Naive thymus-derived CD4-positive, alpha-beta T cell (primary cell): ENCODE data around the gene FGFBP1. TPM values are rescaled to one million over a fixed set of nuclear protein-coding genes. Genes with fewer than 3 reads are reported as not detected.

Experiments used
- ATAC-seq: fragments of 150-1000 bp; cut with Tn5 transposase; 2 replicates; pipeline ENCODE4 v1.10.0; 2021; ENCODE audit warnings: mild to moderate bottlenecking, moderate library complexity
- CTCF ChIA-PET: fragments of 350-600 bp; sonication (Branson Sonifier 250); formaldehyde crosslinking; loops from one replicate; lab custom pipeline; 2021; ENCODE audit warnings: antibody characterized with exemption; lab: Charles Lee
- POLR2A ChIA-PET: fragments of 350-600 bp; sonication (Branson Sonifier 250); formaldehyde crosslinking; loops from one replicate; lab custom pipeline; 2021; ENCODE audit warnings: antibody characterized with exemption, inconsistent platforms; lab: Charles Lee
- DNase-seq, 9 donors: peaks; one replicate each; pipeline versions ENCODE4 v3.0.0 to v3.0.0-alpha.2; 2020 to 2022; ENCODE audit warnings: mixed read lengths in 1 of 9
- H3K27ac ChIP-seq: one replicate; pipeline ENCODE4 v1.7.0; 2013; ENCODE audit warnings: mild to moderate bottlenecking, low read depth, low read length, moderate library complexity
- H3K27me3 ChIP-seq, 2 donors: one replicate each; pipeline ENCODE4 v1.7.0; 2013; ENCODE audit warnings: low read length in 2 of 2, mild to moderate bottlenecking in 2 of 2, moderate library complexity in 2 of 2; ENCODE audit not compliant: control insufficient read depth in 2 of 2, insufficient read depth in 2 of 2
- H3K36me3 ChIP-seq, 3 experiments: 1 replicate in 2 of 3; 2 replicates in 1 of 3; pipeline ENCODE4 v1.7.0; 2013; ENCODE audit warnings: low read length in 3 of 3, mild to moderate bottlenecking in 3 of 3, moderate library complexity in 1 of 3; ENCODE audit not compliant: insufficient read depth in 3 of 3, control insufficient read depth in 2 of 3
- H3K4me1 ChIP-seq, 2 donors: one replicate each; pipeline ENCODE4 v1.7.0; 2013; ENCODE audit warnings: low read length in 2 of 2, mild to moderate bottlenecking in 2 of 2, moderate library complexity in 1 of 2; ENCODE audit not compliant: control insufficient read depth in 2 of 2, insufficient read depth in 2 of 2
- H3K4me3 ChIP-seq: 2 replicates; pipeline ENCODE4 v1.7.0; 2013; ENCODE audit warnings: mild to moderate bottlenecking, low read length
- H3K9me3 ChIP-seq, 3 experiments: 1 replicate in 2 of 3; 2 replicates in 1 of 3; pipeline ENCODE4 v1.7.0; 2013; ENCODE audit warnings: low read length in 3 of 3; ENCODE audit not compliant: control insufficient read depth in 2 of 3
- H3K27ac Mint-ChIP-seq, 9 donors: one replicate each; pipeline ENCODE4 v1.8.0; 2020 to 2022; ENCODE audit warnings: mixed read lengths in 9 of 9, mild to moderate bottlenecking in 8 of 9, moderate library complexity in 5 of 9, inconsistent platforms in 2 of 9
- H3K27me3 Mint-ChIP-seq, 5 donors: one replicate each; pipeline ENCODE4 v1.8.0; 2021 to 2022; ENCODE audit warnings: mixed read lengths in 5 of 5, mild to moderate bottlenecking in 1 of 5
- H3K36me3 Mint-ChIP-seq, 5 donors: one replicate each; pipeline ENCODE4 v1.8.0; 2020 to 2022; ENCODE audit warnings: mixed read lengths in 5 of 5, mild to moderate bottlenecking in 3 of 5, inconsistent platforms in 1 of 5
- H3K4me1 Mint-ChIP-seq, 7 donors: one replicate each; pipeline ENCODE4 v1.8.0; 2020 to 2022; ENCODE audit warnings: mixed read lengths in 7 of 7, mild to moderate bottlenecking in 3 of 7, inconsistent platforms in 1 of 7
- H3K4me3 Mint-ChIP-seq, 10 donors: one replicate each; pipeline ENCODE4 v1.8.0; 2020 to 2022; ENCODE audit warnings: mild to moderate bottlenecking in 10 of 10, mixed read lengths in 10 of 10, moderate library complexity in 6 of 10, inconsistent platforms in 2 of 10
- H3K9me3 Mint-ChIP-seq, 11 donors: one replicate each; pipeline ENCODE4 v1.8.0; 2020 to 2022; ENCODE audit warnings: mixed read lengths in 11 of 11, mild to moderate bottlenecking in 4 of 11, inconsistent platforms in 1 of 11, moderate library complexity in 1 of 11
- intact Hi-C, 2 donors: fragments of 100-400 bp; cut with micrococcal nuclease; formaldehyde crosslinking; loops; one replicate each; pipeline ENCODE4 v1.15.1; 2023
- polyA plus RNA-seq, 2 donors: library from polyadenylated mRNA; unstranded; fragments of 300-500 nt; fragmentation: Illumina TruSeq; gene quantifications; one replicate each; pipeline ENCODE4 v1.2.3, GENCODE V29; 2021
- total RNA-seq, 6 experiments: library from RNA in 5 of 6; stranded (reverse) in 5 of 6; gene quantifications; 1 replicate in 5 of 6; 2 replicates in 1 of 6; pipeline ENCODE4 v1.2.3 and lab custom pipeline; 2021 to 2026

Gene FGFBP1
- total and polyA plus RNA-seq, 7 experiments from 2014 or later = not detected

GRCh38 chr4:15948826-15949225 lies 10.3 kb upstream of the FGFBP1 start:
- POLR2A ChIA-PET = no interaction called here
- Mint-ChIP-seq H3K27me3 (peaks cover 0 to 6% (median 0%) of the 10 kb centered on the region in 5 donors), H3K4me1 (peaks cover 0 to 2% (median 0%) of the 10 kb centered on the region in 7 donors), H3K4me3 (no peak overlapping the region), H3K9me3 (peaks cover 0 to 4% (median 0%) of the 10 kb centered on the region in 11 donors), H3K36me3 (no peaks in the 10 kb centered on the region), H3K27ac (no peak overlapping the region)
- no peak for DNase-seq
- Histone ChIP-seq H3K27me3 (no peaks in the 10 kb centered on the region), H3K36me3 (no peaks in the 10 kb centered on the region), H3K4me3 (no peak overlapping the region), H3K27ac (no peak overlapping the region), H3K9me3 (peaks cover 0 to 2% (median 0%) of the 10 kb centered on the region in 3 experiments), H3K4me1 (no peaks in the 10 kb centered on the region)
- ATAC-seq = no peak
- intact Hi-C loops = no loop called here
- CTCF ChIA-PET = no interaction called here

GRCh38 chr4:15947684-15948083 lies 9.1 kb upstream of the FGFBP1 start:
- Mint-ChIP-seq H3K27ac (no peak overlapping the region), H3K4me1 (peaks cover 0 to 2% (median 0%) of the 10 kb centered on the region in 7 donors), H3K27me3 (peaks cover 0 to 8% (median 0%) of the 10 kb centered on the region in 5 donors), H3K4me3 (no peak overlapping the region), H3K36me3 (no peaks in the 10 kb centered on the region), H3K9me3 (no peaks in the 10 kb centered on the region)
- ChIA-PET CTCF (no interaction called here), POLR2A (no interaction called here)
- no peak overlapping the region for H3K27ac ChIP-seq
- no peak overlapping the region for H3K4me3 ChIP-seq
- H3K4me1 ChIP-seq = no peaks in the 10 kb centered on the region
- H3K27me3 ChIP-seq = no peaks in the 10 kb centered on the region
- no peaks in the 10 kb centered on the region for H3K9me3 ChIP-seq
- H3K36me3 ChIP-seq = no peaks in the 10 kb centered on the region
- intact Hi-C loops = no loop called here
- ATAC-seq (no peak), DNase-seq (no peak)

GRCh38 chr4:15945516-15945915 lies 7.0 kb upstream of the FGFBP1 start:
- ChIA-PET CTCF (no interaction called here), POLR2A (no interaction called here)
- intact Hi-C loops = no loop called here
- Histone ChIP-seq H3K27ac (no peak overlapping the region), H3K9me3 (no peaks in the 10 kb centered on the region), H3K4me1 (no peaks in the 10 kb centered on the region), H3K4me3 (no peak overlapping the region), H3K36me3 (no peaks in the 10 kb centered on the region), H3K27me3 (no peaks in the 10 kb centered on the region)
- Mint-ChIP-seq H3K36me3 (no peaks in the 10 kb centered on the region), H3K4me1 (peaks cover 0 to 2% (median 0%) of the 10 kb centered on the region in 7 donors), H3K9me3 (peaks cover 0 to under 1% (median 0%) of the 10 kb centered on the region in 11 donors), H3K4me3 (no peak overlapping the region), H3K27ac (no peak overlapping the region), H3K27me3 (peaks cover 0 to 6% (median 1%) of the 10 kb centered on the region in 5 donors)
- DNase-seq = no peak
- ATAC-seq = peak; percentile 64

- ChIA-PET CTCF (no interaction called here), POLR2A (no interaction called here)
- Mint-ChIP-seq H3K27ac (no peak overlapping the region), H3K9me3 (peaks cover 0 to 2% (median 0%) of the 10 kb centered on the region in 11 donors), H3K27me3 (peaks cover 0 to 10% (median 5%) of the 10 kb centered on the region in 5 donors), H3K4me1 (peaks cover 0 to 2% (median 0%) of the 10 kb centered on the region in 7 donors), H3K36me3 (no peaks in the 10 kb centered on the region), H3K4me3 (no peak overlapping the region)
- Histone ChIP-seq H3K27ac (no peak overlapping the region), H3K4me1 (no peaks in the 10 kb centered on the region), H3K4me3 (no peak overlapping the region), H3K9me3 (no peaks in the 10 kb centered on the region), H3K27me3 (no peaks in the 10 kb centered on the region), H3K36me3 (no peaks in the 10 kb centered on the region)
- DNase-seq (no peak), ATAC-seq (no peak)
- intact Hi-C loops = no loop called here
Observed at GRCh38 chr4:15944895-15945294, 6.4 kb upstream of the FGFBP1 start.

GRCh38 chr4:15942283-15942682 lies 3.7 kb upstream of the FGFBP1 start:
- Histone ChIP-seq H3K4me1 (no peaks in the 10 kb centered on the region), H3K36me3 (no peaks in the 10 kb centered on the region), H3K27me3 (no peaks in the 10 kb centered on the region), H3K4me3 (no peak overlapping the region), H3K27ac (no peak overlapping the region), H3K9me3 (no peaks in the 10 kb centered on the region)
- Mint-ChIP-seq H3K4me3 (no peak overlapping the region), H3K27me3 (peaks cover 0 to 12% (median 11%) of the 10 kb centered on the region in 5 donors), H3K36me3 (no peaks in the 10 kb centered on the region), H3K4me1 (peaks cover 0 to 2% (median 0%) of the 10 kb centered on the region in 7 donors), H3K27ac (no peak overlapping the region), H3K9me3 (peaks cover 0 to 2% (median 0%) of the 10 kb centered on the region in 11 donors)
- ChIA-PET CTCF (no interaction called here), POLR2A (no interaction called here)
- intact Hi-C loops = no loop called here
- no peak for DNase-seq
- no peak for ATAC-seq

GRCh38 chr4:15938182-15938581 lies 358 bp downstream of the FGFBP1 start:
- Mint-ChIP-seq H3K36me3 (no peaks in the 10 kb centered on the region), H3K4me3 (no peak overlapping the region), H3K9me3 (peaks cover 0 to 2% (median 0%) of the 10 kb centered on the region in 11 donors), H3K27ac (no peak overlapping the region), H3K27me3 (peaks cover 0 to 25% (median 17%) of the 10 kb centered on the region in 5 donors), H3K4me1 (peaks cover 0 to 3% (median 0%) of the 10 kb centered on the region in 7 donors)
- Histone ChIP-seq H3K27ac (no peak overlapping the region), H3K4me1 (no peaks in the 10 kb centered on the region), H3K4me3 (no peak overlapping the region), H3K36me3 (no peaks in the 10 kb centered on the region), H3K9me3 (no peaks in the 10 kb centered on the region), H3K27me3 (no peaks in the 10 kb centered on the region)
- POLR2A ChIA-PET = no interaction called here
- CTCF ChIA-PET = no interaction called here
- ATAC-seq (no peak), DNase-seq (no peak)
- intact Hi-C loops = no loop called here

- H3K4me3 ChIP-seq = no peak overlapping the region
- H3K27ac Mint-ChIP-seq = no peak overlapping the region
- H3K4me1 ChIP-seq = no peaks in the 10 kb centered on the region
- DNase-seq (no peak), ATAC-seq (no peak)
- peaks cover 0 to 2% (median 0%) of the 10 kb centered on the region in 11 donors for H3K9me3 Mint-ChIP-seq
- ChIA-PET CTCF (no interaction called here), POLR2A (no interaction called here)
- intact Hi-C loops = no loop called here
- peaks cover 0 to 38% (median 17%) of the 10 kb centered on the region in 5 donors for H3K27me3 Mint-ChIP-seq
- peaks cover 0 to 3% (median 0%) of the 10 kb centered on the region in 7 donors for H3K4me1 Mint-ChIP-seq
- H3K9me3 ChIP-seq = no peaks in the 10 kb centered on the region
- H3K36me3 ChIP-seq = no peaks in the 10 kb centered on the region
- no peak overlapping the region for H3K27ac ChIP-seq
- no peaks in the 10 kb centered on the region for H3K36me3 Mint-ChIP-seq
- H3K27me3 ChIP-seq = no peaks in the 10 kb centered on the region
- no peak overlapping the region for H3K4me3 Mint-ChIP-seq
Observed at GRCh38 chr4:15936495-15936894, 2.0 kb downstream of the FGFBP1 start.
